SU-DHL-6 (cell line): ENCODE measurements around the gene FMO4.
"Not testable (repeated sequence)": the region's sequence is repeated elsewhere in the genome, so short reads cannot be mapped to it uniquely, and the experiment has no call there.

Source experiments
- H2AFZ ChIP-seq: fragments of 200-600 bp; sonication (generic); 2 replicates; pipeline ENCODE4 v1.6.1; 2014; ENCODE audit warnings: low read depth, mild to moderate bottlenecking, moderate library complexity, mixed read lengths, antibody characterized with exemption, low read length; ENCODE audit not compliant: severe bottlenecking
- H3F3A ChIP-seq: fragments of 200-600 bp; shearing (Covaris generic); 2 replicates; pipeline ENCODE4 v1.6.0; 2016; ENCODE audit warnings: antibody characterized with exemption, mild to moderate bottlenecking; ENCODE audit not compliant: insufficient read depth
- H3K27ac ChIP-seq: fragments of 200-600 bp; sonication (generic); 2 replicates; pipeline ENCODE4 v1.5.1; 2016; ENCODE audit warnings: low read depth, mild to moderate bottlenecking, low read length, moderate library complexity, mixed read lengths
- H3K27me3 ChIP-seq: fragments of 200-600 bp; sonication (generic), shearing (Covaris generic); 2 replicates; pipeline ENCODE4 v1.6.0; 2014; ENCODE audit warnings: mild to moderate bottlenecking, low read length
- H3K36me3 ChIP-seq: fragments of 200-600 bp; sonication (generic); 2 replicates; pipeline ENCODE4 v1.6.1; 2014; ENCODE audit warnings: mild to moderate bottlenecking, low read length, mixed read lengths
- H3K4me2 ChIP-seq: fragments of 300-600, 200-600 bp; shearing (Covaris generic), sonication (generic); 2 replicates; pipeline ENCODE4 v1.6.0; 2014; ENCODE audit warnings: low read length, low read depth, mild to moderate bottlenecking; ENCODE audit not compliant: poor library complexity, severe bottlenecking
- H3K4me3 ChIP-seq: fragments of 200-600 bp; sonication (generic); 2 replicates; pipeline ENCODE4 v1.5.1; 2014; ENCODE audit warnings: antibody characterized with exemption, low read length, mild to moderate bottlenecking, mixed read lengths; ENCODE audit not compliant: insufficient read depth, poor library complexity, severe bottlenecking
- H3K79me2 ChIP-seq: fragments of 200-600 bp; sonication (generic); 2 replicates; pipeline ENCODE4 v1.6.1; 2014; ENCODE audit warnings: mild to moderate bottlenecking, low read length, moderate library complexity; ENCODE audit not compliant: insufficient read depth
- H3K9ac ChIP-seq: fragments of 200-600 bp; sonication (generic); 2 replicates; pipeline ENCODE4 v1.7.0; 2014; ENCODE audit warnings: mild to moderate bottlenecking, low read length
- H3K9me2 ChIP-seq: fragments of 200-600 bp; sonication (generic); replicated peaks from 2 replicates; pipeline ENCODE4 v1.6.1; 2014; ENCODE audit warnings: low read length; ENCODE audit not compliant: insufficient read depth
- H3K9me3 ChIP-seq: fragments of 200-600 bp; sonication (generic); 2 replicates; pipeline ENCODE4 v1.6.1; 2014; ENCODE audit warnings: low read length, mixed read lengths; ENCODE audit not compliant: insufficient read depth
- H4K20me1 ChIP-seq: fragments of 200-600 bp; sonication (generic); 2 replicates; pipeline ENCODE4 v1.6.1; 2014; ENCODE audit warnings: low read depth, mild to moderate bottlenecking, antibody characterized with exemption, low read length, moderate library complexity, mixed read lengths
- EZH2phosphoT487 ChIP-seq: fragments of 200-600 bp; sonication (generic), shearing (Covaris generic); conservative IDR thresholded peaks from 2 replicates; pipeline ENCODE4 v1.6.1; 2018; ENCODE audit warnings: mild to moderate bottlenecking, antibody characterized with exemption, low read length, moderate library complexity, mixed read lengths
- TF ChIP-seq, protein P1 (sequence below): fragments of 200-600 bp; sonication (generic); IDR thresholded peaks from one replicate; pipeline ENCODE4 v1.5.1; 2017; ENCODE audit warnings: antibody characterized with exemption, mild to moderate bottlenecking, low read length, moderate library complexity; ENCODE audit not compliant: insufficient read depth, poor library complexity, severe bottlenecking

FMO4 gene

DNA sequence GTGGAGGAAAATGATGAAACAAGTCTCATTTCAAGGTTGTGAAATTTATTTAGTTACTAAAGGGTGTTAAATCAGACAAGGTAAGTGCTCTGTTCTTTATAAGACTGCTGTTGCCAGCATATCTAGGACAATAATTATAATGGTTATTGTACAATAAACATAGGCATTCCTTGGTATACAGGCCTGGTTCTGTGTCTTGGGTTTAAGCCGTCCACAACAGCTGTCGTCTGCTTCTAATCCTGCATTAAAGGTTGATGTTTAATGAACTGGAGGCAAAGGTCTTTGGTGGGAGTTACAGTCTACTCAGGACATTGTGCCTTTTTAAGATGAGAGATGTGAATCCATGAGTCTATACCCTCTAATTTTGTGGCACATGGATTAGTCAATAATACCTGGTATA, 23.4 kb upstream of the FMO4 start:
- H3K9me2 ChIP-seq: no peaks in the 10 kb centered on the region
- no peaks in the 10 kb centered on the region for H3K27me3 ChIP-seq
- no peaks in the 10 kb centered on the region for H3K9me3 ChIP-seq
- H3K4me3 ChIP-seq: no peak overlapping the region
- no peak overlapping the region for H3K27ac ChIP-seq
- H3K36me3 ChIP-seq: no peaks in the 10 kb centered on the region
- no peak overlapping the region for H3K4me2 ChIP-seq
- no peak overlapping the region for H2AFZ ChIP-seq
- no peak overlapping the region for H3K9ac ChIP-seq
- H3K79me2 ChIP-seq: no peaks in the 10 kb centered on the region
- H3F3A ChIP-seq: no peaks in the 10 kb centered on the region
- H4K20me1 ChIP-seq: no peaks in the 10 kb centered on the region
- TF ChIP-seq, protein P1, sequence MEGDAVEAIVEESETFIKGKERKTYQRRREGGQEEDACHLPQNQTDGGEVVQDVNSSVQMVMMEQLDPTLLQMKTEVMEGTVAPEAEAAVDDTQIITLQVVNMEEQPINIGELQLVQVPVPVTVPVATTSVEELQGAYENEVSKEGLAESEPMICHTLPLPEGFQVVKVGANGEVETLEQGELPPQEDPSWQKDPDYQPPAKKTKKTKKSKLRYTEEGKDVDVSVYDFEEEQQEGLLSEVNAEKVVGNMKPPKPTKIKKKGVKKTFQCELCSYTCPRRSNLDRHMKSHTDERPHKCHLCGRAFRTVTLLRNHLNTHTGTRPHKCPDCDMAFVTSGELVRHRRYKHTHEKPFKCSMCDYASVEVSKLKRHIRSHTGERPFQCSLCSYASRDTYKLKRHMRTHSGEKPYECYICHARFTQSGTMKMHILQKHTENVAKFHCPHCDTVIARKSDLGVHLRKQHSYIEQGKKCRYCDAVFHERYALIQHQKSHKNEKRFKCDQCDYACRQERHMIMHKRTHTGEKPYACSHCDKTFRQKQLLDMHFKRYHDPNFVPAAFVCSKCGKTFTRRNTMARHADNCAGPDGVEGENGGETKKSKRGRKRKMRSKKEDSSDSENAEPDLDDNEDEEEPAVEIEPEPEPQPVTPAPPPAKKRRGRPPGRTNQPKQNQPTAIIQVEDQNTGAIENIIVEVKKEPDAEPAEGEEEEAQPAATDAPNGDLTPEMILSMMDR: no peak
- no peak for TF ChIP-seq EZH2phosphoT487

GRCh38 chr1:171292799-171293198, 21.2 kb upstream of the FMO4 start:
- no peak overlapping the region for H2AFZ ChIP-seq
- no peaks in the 10 kb centered on the region for H3K79me2 ChIP-seq
- TF ChIP-seq EZH2phosphoT487: no peak
- TF ChIP-seq, protein P1: no peak
- H3K9me2 ChIP-seq: no peaks in the 10 kb centered on the region
- no peaks in the 10 kb centered on the region for H3K9me3 ChIP-seq
- H3K27ac ChIP-seq: no peak overlapping the region
- H3K4me3 ChIP-seq: no peak overlapping the region
- H3K4me2 ChIP-seq: no peak overlapping the region
- H3F3A ChIP-seq: no peaks in the 10 kb centered on the region
- H3K36me3 ChIP-seq: no peaks in the 10 kb centered on the region
- no peak overlapping the region for H3K9ac ChIP-seq
- no peaks in the 10 kb centered on the region for H3K27me3 ChIP-seq
- no peaks in the 10 kb centered on the region for H4K20me1 ChIP-seq

- H4K20me1 ChIP-seq, H3K79me2 ChIP-seq, H3K27ac ChIP-seq, H2AFZ ChIP-seq, H3K9me2 ChIP-seq, H3K9ac ChIP-seq, H3K4me2 ChIP-seq, H3F3A ChIP-seq, H3K9me3 ChIP-seq, H3K36me3 ChIP-seq, H3K27me3 ChIP-seq, H3K4me3 ChIP-seq: not testable (repeated sequence)
These were observed 18.6 kb upstream of the FMO4 start for GRCh38 chr1:171295383-171295782.

GRCh38 chr1:171295821-171296220, 18.2 kb upstream of the FMO4 start:
- Histone ChIP-seq H3F3A (no peaks in the 10 kb centered on the region), H3K27me3 (no peaks in the 10 kb centered on the region), H3K4me3 (no peak overlapping the region), H3K9ac (no peak overlapping the region), H3K36me3 (no peaks in the 10 kb centered on the region), H3K79me2 (no peaks in the 10 kb centered on the region), H3K9me3 (no peaks in the 10 kb centered on the region), H3K27ac (no peak overlapping the region), H3K4me2 (no peak overlapping the region), H3K9me2 (no peaks in the 10 kb centered on the region), H4K20me1 (no peaks in the 10 kb centered on the region), H2AFZ (no peak overlapping the region)
- TF ChIP-seq, protein P1: no peak
- no peak for TF ChIP-seq EZH2phosphoT487
